Stimulated activated CD4-positive, alpha-beta T cell treated with anti-CD3 and anti-CD28 coated beads, TNF-alpha, amount 100 ng/mL, for 4 hours (primary cell): ENCODE results near the gene GPANK1.
"Not testable (repeated sequence)": the region's sequence is repeated elsewhere in the genome, so short reads cannot be mapped to it uniquely, and the experiment has no call there.

Experiments
- DNase-seq, 3 experiments: peaks; one replicate each; pipeline ENCODE4 v3.0.0-alpha.2; 2020; ENCODE audit warnings: low read depth in 3 of 3

GPANK1 gene

GRCh38 chr6:31664790-31665500, at the start of gene GPANK1:
Gene GPANK1, minus strand, starts transcription at chr6:31664997. Its CDS starts 519 bp downstream, at chr6:31664478.
- DNase-seq = peak; percentile 68 to 82 (median 70)

- DNase-seq = no peak
Observed at GRCh38 chr6:31713991-31714684, 49.3 kb upstream of the GPANK1 start.

- DNase-seq = no peak
Observed at GRCh38 chr6:31713465-31713864, 48.7 kb upstream of the GPANK1 start.

GRCh38 chr6:31712296-31712695, 47.5 kb upstream of the GPANK1 start:
- no peak for DNase-seq

GRCh38 chr6:31711233-31711632, 46.4 kb upstream of the GPANK1 start:
- DNase-seq = no peak

GRCh38 chr6:31710523-31711219, 45.9 kb upstream of the GPANK1 start:
- DNase-seq = no peak

- DNase-seq = not testable (repeated sequence)
Observed at GRCh38 chr6:31709157-31709556, 44.4 kb upstream of the GPANK1 start.

- DNase-seq = no peak
Observed at GRCh38 chr6:31708224-31708623, 43.4 kb upstream of the GPANK1 start.

- DNase-seq = no peak
Observed at GRCh38 chr6:31707701-31708100, 42.9 kb upstream of the GPANK1 start.

- no peak for DNase-seq
Observed at GRCh38 chr6:31706599-31706998, 41.8 kb upstream of the GPANK1 start, which contains the start of gene LY6G6F. Gene LY6G6F, plus strand, starts transcription at chr6:31706866. Its CDS starts 41 bp downstream, at chr6:31706907.

GRCh38 chr6:31705931-31706330, 41.1 kb upstream of the GPANK1 start:
- no peak for DNase-seq

- peak; percentile 89 to 94 (median 92) for DNase-seq
Observed at GRCh38 chr6:31702819-31703716, 38.3 kb upstream of the GPANK1 start, which contains the start of gene ABHD16A. Gene ABHD16A, minus strand, starts transcription at chr6:31703324. Its CDS starts 43 bp downstream, at chr6:31703281.

- DNase-seq = no peak
Observed at GRCh38 chr6:31702405-31702818, 37.6 kb upstream of the GPANK1 start.

- DNase-seq = no peak
Observed at GRCh38 chr6:31701666-31702404, 37.0 kb upstream of the GPANK1 start.

- DNase-seq = no peak
Observed at GRCh38 chr6:31700740-31701401, 36.1 kb upstream of the GPANK1 start.

GRCh38 chr6:31697555-31697954, 32.8 kb upstream of the GPANK1 start:
- DNase-seq = no peak

GRCh38 chr6:31693535-31693934, 28.7 kb upstream of the GPANK1 start:
- DNase-seq = no peak

- no peak for DNase-seq
Observed at GRCh38 chr6:31692886-31693285, 28.1 kb upstream of the GPANK1 start.

GRCh38 chr6:31692353-31692752, 27.6 kb upstream of the GPANK1 start:
- DNase-seq = no peak

GRCh38 chr6:31691564-31692108, 26.8 kb upstream of the GPANK1 start:
- DNase-seq = no peak
